OCI-LY1 (cell line): Measurements from ENCODE around the gene GRID2.

Experiments
- H2AFZ ChIP-seq: fragments of 200-600 bp; sonication (generic), shearing (Covaris generic); 2 replicates; pipeline ENCODE4 v1.6.0; 2014; ENCODE audit warnings: antibody characterized with exemption, mild to moderate bottlenecking, low read length
- H3F3A ChIP-seq: fragments of 200-600 bp; sonication (generic), shearing (Covaris generic); 2 replicates; pipeline ENCODE4 v1.6.0; 2014; ENCODE audit warnings: mild to moderate bottlenecking, antibody characterized with exemption, low read length, moderate library complexity; ENCODE audit not compliant: insufficient read depth
- H3K27ac ChIP-seq: fragments of 200-600 bp; sonication (generic); 2 replicates; pipeline ENCODE4 v1.5.1; 2014; ENCODE audit warnings: low read length, mixed run types, mild to moderate bottlenecking, low read depth; ENCODE audit not compliant: poor library complexity, severe bottlenecking
- H3K27me3 ChIP-seq: fragments of 200-600 bp; sonication (generic); 2 replicates; pipeline ENCODE4 v1.6.0; 2014; ENCODE audit warnings: antibody characterized with exemption, mild to moderate bottlenecking, low read length, moderate library complexity; ENCODE audit not compliant: insufficient read depth
- H3K36me3 ChIP-seq: fragments of 200-600 bp; sonication (generic); 2 replicates; pipeline ENCODE4 v1.6.1; 2014; ENCODE audit warnings: mild to moderate bottlenecking, antibody characterized with exemption, low read length, moderate library complexity, mixed read lengths; ENCODE audit not compliant: insufficient read depth
- H3K4me1 ChIP-seq: fragments of 200-600 bp; sonication (generic); 2 replicates; pipeline ENCODE4 v1.5.1; 2014; ENCODE audit warnings: mild to moderate bottlenecking, low read length, moderate library complexity; ENCODE audit not compliant: insufficient read depth, severe bottlenecking
- H3K4me2 ChIP-seq: fragments of 200-600 bp; sonication (generic), shearing (Covaris generic); 2 replicates; pipeline ENCODE4 v1.6.1; 2014; ENCODE audit warnings: low read length
- H3K4me3 ChIP-seq: fragments of 200-600 bp; sonication (generic); 2 replicates; pipeline ENCODE4 v1.5.1; 2014; ENCODE audit warnings: low read length, low read depth, mild to moderate bottlenecking, mixed read lengths; ENCODE audit not compliant: poor library complexity, severe bottlenecking
- H3K79me2 ChIP-seq: fragments of 200-600 bp; shearing (Covaris generic); 2 replicates; pipeline ENCODE4 v1.6.1; 2016; ENCODE audit warnings: mixed run types, low read length, mixed read lengths; ENCODE audit not compliant: insufficient read depth
- H3K9ac ChIP-seq: fragments of 200-600 bp; sonication (generic), shearing (Covaris generic); 2 replicates; pipeline ENCODE4 v1.6.1; 2014; ENCODE audit warnings: mild to moderate bottlenecking, low read length, mixed read lengths
- H3K9me2 ChIP-seq: fragments of 200-600 bp; sonication (generic), shearing (Covaris generic); 2 replicates; pipeline ENCODE4 v1.6.1; 2014; ENCODE audit warnings: low read depth, mild to moderate bottlenecking, low read length, mixed read lengths
- H3K9me3 ChIP-seq: fragments of 200-600 bp; shearing (Covaris generic); 2 replicates; pipeline ENCODE4 v1.6.1; 2014; ENCODE audit warnings: low read length, mixed read lengths
- H4K20me1 ChIP-seq: fragments of 200-600 bp; sonication (generic), shearing (Covaris generic); 2 replicates; pipeline ENCODE4 v1.6.0; 2016; ENCODE audit warnings: mild to moderate bottlenecking, low read length; ENCODE audit not compliant: insufficient read depth
- CTCF ChIP-seq: fragments of 200-600 bp; sonication (generic), shearing (Covaris generic); IDR thresholded peaks from 2 replicates; pipeline ENCODE4 v1.5.1; 2017; ENCODE audit warnings: mild to moderate bottlenecking, antibody characterized with exemption, low read length, moderate library complexity, mixed read lengths
- EZH2 ChIP-seq: fragments of 200-600 bp; sonication (generic), shearing (Covaris generic); IDR thresholded peaks from 2 replicates; pipeline ENCODE4 v1.8.0; 2017; ENCODE audit warnings: borderline replicate concordance, mixed run types, mild to moderate bottlenecking, antibody characterized with exemption, low read length, moderate library complexity, mixed read lengths

The GRID2 gene

GRCh38 chr4:93183576-93183975, 879.8 kb downstream of the GRID2 start:
- no peaks in the 10 kb centered on the region for H3K9me3 ChIP-seq
- no peaks in the 10 kb centered on the region for H3K9me2 ChIP-seq
- H3K27ac ChIP-seq: no peak overlapping the region
- H3K79me2 ChIP-seq: no peaks in the 10 kb centered on the region
- H3K27me3 ChIP-seq: no peaks in the 10 kb centered on the region
- no peaks in the 10 kb centered on the region for H3F3A ChIP-seq
- no peak overlapping the region for H3K9ac ChIP-seq
- H2AFZ ChIP-seq: no peak overlapping the region
- H3K4me2 ChIP-seq: no peak overlapping the region
- H3K4me3 ChIP-seq: no peak overlapping the region
- H3K4me1 ChIP-seq: no peaks in the 10 kb centered on the region
- no peaks in the 10 kb centered on the region for H3K36me3 ChIP-seq
- no peak for TF ChIP-seq CTCF
- TF ChIP-seq EZH2: no peak
- no peaks in the 10 kb centered on the region for H4K20me1 ChIP-seq

GRCh38 chr4:93184053-93184452, 880.3 kb downstream of the GRID2 start:
- no peak overlapping the region for H2AFZ ChIP-seq
- H3K27me3 ChIP-seq: no peaks in the 10 kb centered on the region
- no peaks in the 10 kb centered on the region for H3K79me2 ChIP-seq
- H3K9me3 ChIP-seq: no peaks in the 10 kb centered on the region
- H3F3A ChIP-seq: no peaks in the 10 kb centered on the region
- H3K9ac ChIP-seq: no peak overlapping the region
- TF ChIP-seq CTCF: no peak
- TF ChIP-seq EZH2: no peak
- no peak overlapping the region for H3K27ac ChIP-seq
- H3K4me3 ChIP-seq: no peak overlapping the region
- H3K9me2 ChIP-seq: no peaks in the 10 kb centered on the region
- H3K4me2 ChIP-seq: no peak overlapping the region
- H4K20me1 ChIP-seq: no peaks in the 10 kb centered on the region
- H3K36me3 ChIP-seq: no peaks in the 10 kb centered on the region
- no peaks in the 10 kb centered on the region for H3K4me1 ChIP-seq

GRCh38 chr4:93186846-93187245, 883.1 kb downstream of the GRID2 start:
- Histone ChIP-seq H3K27me3 (no peaks in the 10 kb centered on the region), H3K4me1 (no peaks in the 10 kb centered on the region), H3K79me2 (no peaks in the 10 kb centered on the region), H3K9me3 (no peaks in the 10 kb centered on the region), H3K27ac (no peak overlapping the region), H3K4me2 (no peak overlapping the region), H4K20me1 (no peaks in the 10 kb centered on the region), H3K9me2 (no peaks in the 10 kb centered on the region), H3F3A (no peaks in the 10 kb centered on the region), H2AFZ (no peak overlapping the region), H3K4me3 (no peak overlapping the region), H3K9ac (no peak overlapping the region), H3K36me3 (no peaks in the 10 kb centered on the region)
- TF ChIP-seq EZH2 (no peak), CTCF (no peak)
